GM19397 (cell line): ENCODE results near the gene VRK2.
"Not testable (repeated sequence)": the region's sequence is repeated elsewhere in the genome, so short reads cannot be mapped to it uniquely, and the experiment has no call there.

Experiments used
- ATAC-seq: cut with Tn5 transposase; IDR thresholded peaks from one replicate; pipeline ENCODE4 v1.9.1; 2021; ENCODE audit warnings: mild to moderate bottlenecking, moderate library complexity; ENCODE audit not compliant: unreplicated experiment

The VRK2 gene

DNA sequence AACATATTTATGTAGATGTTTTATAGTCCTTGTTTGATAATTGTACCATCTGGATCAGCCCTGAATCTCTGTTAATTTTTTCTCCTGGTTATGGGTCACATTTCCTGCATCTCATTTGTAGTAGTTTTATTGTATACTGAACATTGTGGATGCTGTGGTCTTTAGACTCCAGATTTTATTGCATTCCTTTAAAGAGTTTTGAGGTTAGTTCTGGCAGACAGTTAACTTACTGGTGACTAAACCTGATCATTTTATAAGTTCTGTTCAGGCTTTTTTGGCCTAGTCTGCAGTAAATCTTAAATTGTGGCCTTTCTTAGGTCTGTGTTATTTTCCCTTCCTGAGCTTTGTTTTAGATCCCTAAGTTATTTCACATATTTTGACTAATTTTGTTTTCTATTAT is 110.2 kb downstream of the VRK2 start:
- ATAC-seq = no peak

DNA sequence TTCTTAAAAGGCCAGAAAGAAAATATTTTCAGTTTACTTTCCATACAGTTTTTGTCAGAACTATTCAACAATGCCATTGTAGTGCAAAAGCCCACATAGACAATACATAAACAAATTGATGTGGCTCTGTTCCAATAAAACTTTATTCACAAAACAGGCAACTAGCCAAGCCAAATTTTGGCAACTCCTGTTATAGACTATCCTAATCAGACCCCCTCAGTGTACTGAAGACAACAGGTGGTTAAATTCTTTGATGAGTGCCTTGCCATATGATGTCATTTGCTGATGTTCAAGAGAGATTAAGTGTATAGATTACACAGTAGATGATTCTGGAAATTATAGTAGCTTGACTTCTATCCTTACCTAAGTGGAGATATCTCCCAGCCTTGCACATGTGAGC is 111.1 kb downstream of the VRK2 start:
- ATAC-seq = no peak

DNA sequence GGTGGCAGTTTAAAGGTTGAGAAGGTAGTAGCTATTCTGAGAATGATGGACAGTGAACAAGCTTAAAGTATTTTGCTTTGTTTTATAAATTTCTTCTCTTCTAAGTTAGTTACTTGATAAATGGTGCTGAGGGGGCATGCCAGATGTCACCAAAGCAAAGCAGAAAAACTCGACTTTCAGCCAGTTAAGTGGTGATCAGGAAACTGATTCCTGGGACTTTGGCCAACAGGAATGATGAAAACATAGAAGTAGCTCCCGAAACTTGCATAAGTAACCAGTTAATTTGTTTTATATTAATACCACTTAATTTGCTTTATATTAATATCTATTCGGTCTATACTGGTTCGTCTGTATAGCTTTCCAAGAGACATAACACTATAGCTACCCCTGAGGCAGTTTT is 111.9 kb downstream of the VRK2 start:
- ATAC-seq = no peak

DNA sequence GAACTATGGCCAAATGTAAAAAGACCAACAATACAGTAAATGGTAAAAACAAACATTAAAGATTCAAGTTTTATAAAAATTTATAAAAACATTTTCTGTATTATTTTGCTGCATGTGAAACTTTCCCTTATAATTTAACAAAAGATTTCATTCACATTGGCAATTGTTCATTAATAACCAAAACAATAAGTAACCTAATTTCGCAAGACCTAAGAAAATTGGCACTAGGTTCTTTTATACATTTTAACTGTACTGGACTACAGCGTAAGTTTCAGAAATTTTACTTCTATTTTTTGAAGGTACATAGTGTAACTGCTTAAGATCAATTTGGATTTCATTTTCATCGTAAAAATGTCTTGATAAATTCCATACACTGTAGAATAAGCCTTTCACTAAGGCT is 117.3 kb downstream of the VRK2 start:
- no peak for ATAC-seq

DNA sequence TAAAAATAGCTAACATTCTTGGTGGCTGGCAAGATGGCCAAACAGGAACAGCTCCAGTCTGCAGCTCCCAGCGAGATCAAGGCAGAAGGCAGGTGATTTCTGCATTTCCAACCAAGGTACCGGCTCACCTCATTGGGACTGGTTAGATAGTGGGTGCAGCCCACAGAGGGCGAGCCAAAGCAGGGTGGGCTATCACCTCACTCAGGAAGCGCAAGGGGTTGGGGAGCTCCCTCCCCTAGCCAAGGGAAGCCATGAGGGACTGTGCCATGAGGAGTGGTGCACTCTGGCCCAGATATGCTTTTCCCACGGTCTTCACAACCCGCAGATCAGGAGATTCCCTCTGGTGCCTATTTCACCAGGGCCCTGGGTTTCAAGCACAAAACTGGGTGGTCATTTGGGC is 121.5 kb downstream of the VRK2 start:
- ATAC-seq = not testable (repeated sequence)

DNA sequence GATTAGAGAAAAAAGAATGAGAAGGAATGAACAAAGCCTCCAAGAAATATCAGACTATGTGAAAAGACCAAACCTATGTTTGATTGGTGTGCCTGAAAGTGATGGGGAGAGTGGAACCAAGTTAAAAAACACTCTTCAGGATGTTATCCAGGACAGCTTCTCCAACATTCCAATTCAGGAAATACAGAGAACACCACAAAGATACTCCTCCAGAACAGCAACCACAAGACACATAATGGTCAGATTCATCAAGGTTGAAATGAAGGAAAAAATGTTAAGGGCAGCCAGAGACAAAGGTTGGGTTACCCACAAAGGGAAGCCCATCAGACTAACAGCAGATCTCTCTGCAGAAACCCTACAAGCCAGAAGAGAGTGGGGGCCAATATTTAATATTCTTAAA is 123.2 kb downstream of the VRK2 start:
- ATAC-seq = not testable (repeated sequence)

DNA sequence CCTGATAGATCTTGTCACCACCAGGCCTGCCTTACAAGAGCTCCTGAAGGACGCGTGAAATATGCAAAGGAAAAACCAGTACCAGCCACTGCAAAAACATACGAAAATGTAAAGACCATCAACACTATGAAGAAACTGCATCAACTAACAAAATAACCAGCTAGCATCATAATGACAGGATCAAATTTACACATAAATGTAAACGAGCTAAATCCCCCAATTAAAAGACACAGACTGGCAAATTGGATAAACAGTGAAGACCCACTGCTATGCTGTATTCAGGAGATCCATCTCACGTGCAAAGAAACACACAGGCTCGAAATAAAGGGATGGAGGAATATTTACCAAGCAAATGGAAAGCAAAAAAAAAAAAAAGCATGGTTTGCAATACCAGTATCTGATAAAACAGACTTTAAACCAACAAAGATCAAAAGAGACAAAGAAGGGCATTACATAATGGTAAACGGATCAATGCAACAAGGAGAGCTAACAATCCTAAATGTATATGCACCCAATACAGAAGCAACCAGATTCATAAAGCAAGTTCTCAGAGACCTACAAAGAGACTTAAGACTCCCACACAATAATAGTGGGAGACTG is 123.8 kb downstream of the VRK2 start:
- ATAC-seq = not testable (repeated sequence)

DNA sequence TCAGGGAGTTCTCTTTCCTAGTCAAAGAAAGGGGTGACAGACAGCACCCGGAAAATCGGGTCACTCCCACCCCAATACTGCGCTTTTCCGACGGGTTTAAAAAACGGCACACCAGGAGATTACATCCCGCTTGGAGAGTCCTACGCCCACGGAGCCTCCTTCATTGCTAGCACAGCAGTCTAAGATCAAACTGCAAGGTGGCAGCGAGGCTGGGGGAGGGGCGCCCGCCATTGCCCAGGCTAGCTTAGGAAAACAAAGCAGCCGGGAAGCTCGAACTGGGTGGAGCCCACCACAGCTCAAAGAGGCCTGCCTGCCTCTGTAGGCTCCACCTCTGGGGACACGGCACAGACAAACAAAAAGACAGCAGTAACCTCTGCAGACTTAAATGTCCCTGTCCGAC is 125.2 kb downstream of the VRK2 start:
- ATAC-seq = not testable (repeated sequence)

DNA sequence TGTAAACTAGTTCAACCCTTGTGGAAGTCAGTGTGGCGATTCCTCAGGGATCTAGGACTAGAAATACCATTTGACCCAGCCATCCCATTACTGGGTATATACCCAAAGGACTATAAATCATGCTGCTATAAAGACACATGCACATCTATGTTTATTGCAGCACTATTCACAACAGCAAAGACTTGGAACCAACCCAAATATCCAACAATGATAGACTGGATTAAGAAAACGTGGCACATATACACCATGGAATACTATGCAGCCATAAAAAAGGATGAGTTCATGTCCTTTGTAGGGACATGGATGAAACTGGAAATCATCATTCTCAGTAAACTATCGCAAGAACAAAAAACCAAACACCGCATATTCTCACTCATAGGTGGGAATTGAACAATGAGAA is 130.6 kb downstream of the VRK2 start:
- not testable (repeated sequence) for ATAC-seq

DNA sequence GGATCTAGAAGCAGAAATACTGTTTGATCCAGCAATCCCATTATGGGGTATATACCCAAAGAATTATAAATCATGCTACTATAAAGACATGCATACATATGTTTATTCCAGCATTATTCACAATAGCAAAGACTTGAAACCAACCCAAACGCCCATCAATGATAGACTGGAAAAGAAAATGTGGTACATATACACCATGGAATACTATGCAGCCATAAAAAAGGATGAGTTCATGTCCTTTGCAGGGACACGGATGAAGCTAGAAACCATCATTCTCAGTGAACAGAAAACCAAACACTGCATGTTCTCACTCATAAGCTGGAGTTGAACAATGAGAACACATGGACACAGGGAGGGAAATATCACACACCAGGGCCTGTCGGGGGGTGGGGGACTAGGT is 133.6 kb downstream of the VRK2 start:
- not testable (repeated sequence) for ATAC-seq

DNA sequence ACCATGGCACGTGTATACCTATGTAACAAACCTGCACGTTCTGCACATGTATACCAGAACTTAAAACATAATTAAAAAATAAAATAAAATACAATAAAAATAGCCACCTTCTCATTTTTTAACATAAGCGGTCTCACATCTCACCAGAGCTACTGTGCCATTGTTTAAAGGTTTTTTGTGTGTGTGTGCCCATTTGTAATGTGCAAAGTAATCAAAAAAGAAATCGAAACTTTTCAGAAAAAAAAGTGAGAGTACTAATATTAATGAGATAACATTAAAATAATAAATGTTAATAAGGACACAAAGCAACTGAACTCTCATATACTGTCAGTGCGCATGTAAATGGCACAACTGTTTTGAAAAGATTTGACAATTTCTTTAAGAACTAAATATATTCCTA is 134.0 kb downstream of the VRK2 start:
- no peak for ATAC-seq

DNA sequence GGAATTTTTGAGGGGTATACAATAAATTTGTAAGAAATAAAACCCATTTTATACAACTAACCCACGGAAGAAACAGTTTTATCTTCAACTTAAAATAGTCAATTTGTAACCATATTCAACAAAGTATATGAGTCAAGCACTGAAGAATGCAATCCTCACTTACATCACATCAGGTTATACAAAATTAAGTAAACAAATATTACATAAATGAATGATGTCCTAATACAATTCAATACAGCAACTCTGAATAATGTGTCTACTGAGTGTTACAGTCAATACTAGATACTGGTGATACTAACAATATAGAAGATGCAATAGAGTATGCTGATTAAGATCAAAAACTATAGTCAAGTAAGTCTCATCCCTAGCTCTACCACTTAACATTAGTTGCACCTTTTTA is 135.9 kb downstream of the VRK2 start:
- ATAC-seq = no peak

DNA sequence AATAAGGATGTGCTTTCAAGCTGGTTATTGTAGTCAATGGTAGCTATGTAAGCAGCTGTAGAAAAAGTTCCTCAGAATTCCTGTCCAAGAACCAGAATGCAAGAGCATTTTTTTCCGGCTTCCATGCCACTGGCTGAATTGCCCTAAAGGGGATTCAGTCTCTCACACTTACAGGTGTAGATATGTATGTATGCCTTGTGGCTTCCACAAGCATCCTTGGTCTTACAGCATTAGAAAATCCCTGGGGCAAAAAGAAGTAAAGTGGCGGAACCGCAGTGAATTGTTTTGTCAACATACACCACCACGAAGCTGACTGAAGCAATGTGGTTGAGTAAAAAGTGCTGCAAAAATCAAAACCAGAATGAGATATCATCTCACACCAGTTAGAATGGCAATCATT is 139.9 kb downstream of the VRK2 start:
- no peak for ATAC-seq

DNA sequence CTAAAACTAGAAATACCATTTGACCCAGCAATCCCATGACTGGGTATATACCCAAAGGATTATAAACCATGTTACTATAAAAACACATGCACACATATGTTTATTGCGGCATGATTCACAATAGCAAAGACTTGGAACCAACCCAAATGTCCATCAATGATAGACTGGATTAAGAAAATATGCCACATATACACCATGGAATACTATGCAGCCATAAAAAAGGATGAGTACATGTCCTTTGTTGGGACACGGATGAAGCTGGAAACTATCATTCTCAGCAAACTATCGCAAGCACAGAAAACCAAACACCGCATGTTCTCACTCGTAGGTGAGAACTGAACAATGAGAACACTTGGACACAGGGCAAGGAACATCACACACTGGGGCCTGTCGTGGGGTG is 140.4 kb downstream of the VRK2 start:
- ATAC-seq = not testable (repeated sequence)

DNA sequence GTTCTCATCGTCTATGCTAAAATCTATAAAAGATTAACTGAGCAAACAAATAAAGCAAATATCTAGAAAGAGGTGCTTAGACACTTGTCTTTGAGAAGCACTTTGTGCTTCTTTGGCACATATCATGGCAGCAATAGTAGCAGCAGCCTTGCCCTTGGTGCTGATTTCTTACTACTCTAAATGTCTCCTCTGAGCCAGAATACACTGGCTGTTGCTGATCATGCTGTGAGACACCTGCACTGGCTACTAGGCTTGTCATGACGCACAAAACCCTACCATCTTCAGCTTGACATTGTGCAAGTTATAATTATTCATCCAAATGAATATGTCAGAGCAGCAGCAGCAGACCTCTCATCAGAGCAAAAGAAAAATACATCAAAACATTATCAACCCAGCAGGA is 147.9 kb downstream of the VRK2 start:
- no peak for ATAC-seq

DNA sequence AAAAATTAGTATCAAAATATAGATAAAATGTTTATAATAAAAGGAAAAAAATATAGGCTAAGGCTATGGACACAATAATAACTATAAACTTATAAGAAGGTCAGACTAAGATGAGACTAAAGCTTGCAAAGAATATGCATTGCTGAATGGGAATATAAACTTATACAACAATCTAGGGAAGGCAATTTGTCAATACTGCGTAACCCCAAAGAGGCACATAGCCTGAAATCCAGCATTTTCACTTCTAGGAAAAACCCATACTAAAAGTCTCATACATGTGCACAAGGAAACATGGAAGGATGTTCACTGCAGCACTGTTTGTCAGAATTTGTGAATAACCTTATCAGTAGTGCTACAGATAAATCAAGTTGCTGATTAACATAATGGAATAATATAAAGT is 149.1 kb downstream of the VRK2 start:
- no peak for ATAC-seq

DNA sequence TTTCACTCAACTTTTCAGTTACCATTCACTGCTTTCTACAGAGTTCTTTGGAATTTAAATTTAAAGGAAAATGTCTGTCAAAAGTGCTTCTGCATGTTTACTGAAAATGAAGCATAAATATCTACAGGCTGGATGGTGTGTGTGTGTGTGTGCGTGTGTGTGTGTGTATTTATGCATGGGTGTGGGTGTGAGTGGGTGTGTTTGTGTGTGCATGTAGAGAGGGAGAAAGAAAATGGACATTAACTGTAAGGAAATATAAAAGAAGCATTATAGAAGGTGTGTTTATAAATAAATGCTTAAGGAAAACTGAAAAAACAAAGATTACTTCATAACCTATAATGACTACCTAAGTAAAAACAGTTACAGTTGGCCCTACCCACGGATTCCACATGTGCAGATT is 151.3 kb downstream of the VRK2 start:
- ATAC-seq = no peak

DNA sequence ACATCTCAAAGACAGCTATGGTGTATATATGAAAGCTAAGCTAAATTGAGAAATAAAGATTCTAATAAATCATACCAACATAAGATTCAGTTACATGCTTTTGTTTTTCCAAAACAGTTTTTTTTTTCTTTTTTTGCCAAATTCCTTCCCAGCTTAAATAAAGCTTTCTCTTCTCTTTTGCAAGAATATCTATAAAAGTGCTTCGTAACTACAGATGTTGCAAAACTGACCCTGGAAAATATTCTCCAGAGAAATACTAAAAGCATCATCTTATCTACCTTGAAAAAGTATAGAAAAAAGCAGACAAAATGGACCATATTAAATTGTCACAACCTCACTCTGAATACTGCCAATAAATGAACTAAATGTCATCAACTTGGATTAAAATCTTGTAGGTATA is 155.8 kb downstream of the VRK2 start:
- no peak for ATAC-seq

DNA sequence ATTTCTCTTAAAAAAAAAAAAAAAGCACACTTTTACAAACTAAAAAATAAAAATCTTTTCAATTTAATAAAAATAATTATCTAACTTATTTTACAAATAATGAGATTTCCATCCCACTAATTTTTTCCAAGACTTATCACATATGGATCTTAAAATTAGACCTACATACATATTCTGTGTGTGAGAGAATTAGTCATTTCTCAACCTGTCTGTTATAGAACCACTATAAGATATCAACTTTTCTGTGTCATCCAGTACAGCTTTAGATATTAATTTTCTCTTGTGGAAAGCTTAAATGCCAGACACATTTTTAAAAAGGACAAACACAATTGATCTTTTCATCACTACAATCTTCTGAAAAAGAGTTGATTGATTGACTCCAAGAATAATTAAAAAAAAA is 156.4 kb downstream of the VRK2 start:
- no peak for ATAC-seq

DNA sequence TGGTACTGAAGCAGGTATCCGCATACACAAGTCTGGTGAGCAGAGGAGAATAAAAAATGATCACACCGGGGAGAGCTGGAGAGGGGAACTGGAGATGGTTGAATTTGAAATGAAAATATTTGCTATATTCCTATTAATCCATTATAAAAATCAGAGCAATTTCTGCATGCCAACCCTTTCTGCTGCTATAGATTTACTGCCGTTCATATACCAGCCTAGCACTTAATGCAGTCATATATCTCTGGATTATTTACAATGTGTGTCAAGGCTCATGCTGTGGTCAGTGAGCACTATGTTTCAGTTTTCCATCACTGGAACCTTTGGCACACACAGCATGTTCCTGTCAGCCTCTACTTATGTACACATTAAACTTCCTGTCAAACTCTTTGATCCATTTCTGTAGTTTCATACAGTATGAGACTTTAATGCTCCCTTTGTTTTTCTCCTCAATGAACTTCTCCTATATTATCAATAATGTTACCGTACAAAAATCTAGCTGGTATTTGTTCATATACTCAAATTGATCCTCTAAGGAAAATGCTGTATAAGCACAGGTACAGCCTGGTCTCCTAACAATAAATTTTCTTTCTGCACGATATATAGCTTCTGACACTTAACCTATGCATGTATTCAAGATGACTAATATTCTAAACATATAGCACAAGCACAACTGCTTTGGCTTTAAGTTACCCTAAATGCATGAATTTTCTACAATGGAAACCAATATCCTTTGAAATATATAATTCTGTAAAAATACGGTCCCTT is 157.8 kb downstream of the VRK2 start:
- ATAC-seq = no peak

DNA sequence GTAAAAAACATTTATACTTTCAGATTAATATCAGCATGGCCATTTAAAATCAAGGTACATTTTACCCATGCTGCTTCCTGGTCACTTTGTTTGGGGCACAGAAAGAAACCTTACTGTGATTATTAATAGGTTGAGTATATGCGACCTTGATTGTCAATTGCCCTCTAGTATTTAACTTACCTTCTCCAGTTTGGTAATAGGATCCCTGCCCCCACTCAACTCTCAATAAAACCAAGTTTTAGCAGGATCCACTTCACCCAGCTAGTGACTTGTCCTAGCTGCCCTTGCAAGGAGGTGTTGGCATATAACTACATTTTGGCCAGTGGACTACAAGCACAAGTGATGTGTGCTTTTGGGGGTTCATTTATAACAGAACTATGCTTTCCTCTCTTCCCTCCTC is 160.2 kb downstream of the VRK2 start:
- ATAC-seq = no peak

DNA sequence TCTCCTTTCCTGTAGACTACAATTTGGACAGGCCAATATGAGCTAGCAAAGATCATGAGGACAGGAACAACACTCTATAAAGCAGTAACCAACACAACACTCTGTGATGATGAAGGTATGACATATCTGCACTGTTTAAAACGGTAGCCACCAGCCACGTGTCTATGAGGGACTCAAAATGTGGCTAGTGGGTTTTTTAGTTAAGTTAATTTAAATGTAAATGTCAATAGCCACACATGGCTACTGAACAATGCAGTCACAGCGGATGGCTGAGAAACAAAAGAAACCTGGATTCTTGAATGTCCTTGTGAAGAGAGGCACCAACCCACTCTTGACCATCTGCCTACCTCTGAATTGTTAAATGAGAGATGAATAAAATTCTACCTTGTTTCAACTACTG is 160.6 kb downstream of the VRK2 start:
- ATAC-seq = no peak
